Measurements from ENCODE around the gene UTF1.
"Not testable (repeated sequence)": the region's sequence is repeated elsewhere in the genome, so short reads cannot be mapped to it uniquely, and the experiment has no call there.

The UTF1 gene

DNA sequence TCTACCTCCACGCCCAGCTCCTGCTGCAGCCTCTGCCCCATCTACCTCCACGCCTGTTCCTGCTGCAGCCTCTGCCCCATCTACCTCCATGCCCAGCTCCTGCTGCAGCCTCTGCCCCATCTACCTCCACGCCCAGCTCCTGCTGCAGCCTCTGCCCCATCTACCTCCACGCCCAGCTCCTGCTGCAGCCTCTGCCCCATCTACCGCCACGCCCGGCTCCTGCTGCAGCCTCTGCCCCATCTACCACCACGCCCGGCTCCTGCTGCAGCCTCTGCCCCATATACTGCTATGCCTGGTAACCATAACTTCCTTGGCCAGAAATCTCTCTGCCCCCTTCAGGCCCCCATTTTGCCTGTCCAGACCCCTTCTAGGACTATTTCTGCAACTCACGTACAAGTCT is 35.0 kb downstream of the UTF1 start:
- not testable (repeated sequence) for DNase-seq (ENCODE audit: low read depth in 3 of 3)

DNA sequence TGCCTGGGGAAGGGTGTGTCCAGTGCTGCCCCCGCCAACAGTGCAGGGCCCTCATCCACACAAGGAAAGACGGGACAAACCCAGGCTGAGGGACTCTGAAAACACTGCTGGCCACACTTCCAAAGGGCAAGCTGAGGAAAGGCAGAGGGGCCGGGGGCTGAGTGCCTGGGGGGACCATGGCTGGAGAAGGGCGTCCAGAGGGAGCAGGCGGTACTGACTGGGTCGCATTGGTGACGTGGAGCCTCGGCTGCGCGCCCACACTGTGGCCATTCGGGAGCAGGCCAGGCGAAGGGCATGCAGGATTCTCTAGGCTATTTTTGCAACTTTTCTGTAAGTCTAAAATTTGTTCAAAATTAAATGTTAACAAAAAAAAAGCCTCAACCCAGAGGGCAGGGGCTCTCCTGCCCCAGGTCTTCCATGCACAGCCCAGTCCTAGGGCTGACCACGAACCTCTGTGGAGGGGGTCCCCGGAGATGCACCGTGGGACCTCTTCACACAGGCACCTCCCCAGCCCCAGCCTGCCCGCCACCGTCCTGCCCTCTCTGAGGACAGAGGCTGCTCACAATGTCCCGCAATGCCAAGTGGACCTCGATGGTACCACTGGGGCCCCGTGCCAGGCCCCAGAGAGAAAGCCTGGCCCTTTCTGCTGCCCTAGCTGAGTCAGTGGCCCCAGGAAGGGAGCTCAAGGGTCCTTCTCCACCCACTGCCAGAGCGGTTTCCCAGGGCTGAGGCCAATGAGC is 36.2 kb downstream of the UTF1 start:
- no peak for DNase-seq (ENCODE audit: low read depth in 3 of 3)

DNA sequence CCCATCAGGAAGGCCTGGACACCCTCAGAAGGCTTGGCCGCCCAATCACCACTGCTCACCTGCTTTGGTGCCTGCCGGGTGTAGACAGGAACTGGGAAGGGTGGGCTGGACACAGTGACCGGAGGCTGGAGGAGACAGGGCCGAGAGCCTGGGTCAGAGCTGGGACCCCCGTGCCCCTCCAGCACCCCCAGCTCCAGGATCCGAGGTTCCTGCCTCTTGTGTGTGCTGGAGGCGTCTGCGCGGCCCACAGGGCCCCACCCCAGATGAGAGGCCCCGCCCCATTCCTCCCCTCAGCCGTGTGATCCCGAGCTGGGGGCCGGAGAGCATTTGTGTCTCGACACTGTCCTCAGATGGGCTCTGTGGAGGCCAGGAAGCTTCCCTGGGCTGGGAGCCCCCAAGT is 37.3 kb downstream of the UTF1 start:
- DNase-seq (ENCODE audit: low read depth in 3 of 3) = no peak

DNA sequence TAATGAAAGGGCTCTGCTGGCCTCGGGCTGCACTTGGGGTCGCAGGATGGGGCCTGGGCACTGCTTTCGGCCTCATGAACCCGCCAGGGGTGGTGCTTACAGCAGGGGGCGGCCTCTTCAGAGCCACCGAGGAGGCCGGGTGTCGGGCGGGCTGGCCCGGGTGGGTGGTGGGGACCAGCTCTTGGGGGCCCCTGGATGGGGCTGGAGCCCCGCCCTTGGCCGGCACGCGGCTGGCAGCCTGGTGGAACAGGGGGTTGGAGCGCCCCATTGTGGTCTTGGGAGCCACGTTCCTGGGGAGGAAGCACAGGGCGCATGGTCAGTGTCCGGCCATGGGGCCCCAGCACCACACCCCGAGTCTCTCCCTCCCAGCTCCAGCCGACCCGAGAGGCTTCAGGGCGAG is 37.8 kb downstream of the UTF1 start:
- no peak for DNase-seq (ENCODE audit: low read depth in 3 of 3)

DNA sequence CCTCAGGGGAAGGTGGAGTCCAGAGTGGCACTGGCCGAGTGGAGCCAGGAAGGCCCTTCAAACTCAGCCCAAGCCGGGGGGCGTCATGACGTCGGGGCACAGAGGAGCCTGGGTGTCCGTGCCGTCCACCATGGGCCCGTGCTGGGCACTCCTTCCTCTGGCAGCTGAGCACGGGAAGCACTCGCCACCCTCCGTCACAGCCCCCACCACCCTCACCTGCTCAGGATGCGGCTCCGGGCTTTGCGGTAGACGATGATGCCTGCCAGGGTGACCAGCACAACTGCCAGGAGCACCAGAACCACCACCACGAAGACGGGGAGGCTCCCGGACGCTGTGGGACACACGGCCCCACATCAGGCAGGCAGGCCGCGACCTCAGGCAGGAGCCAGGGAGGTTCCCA is 38.5 kb downstream of the UTF1 start:
- no peak for DNase-seq (ENCODE audit: low read depth in 3 of 3)

DNA sequence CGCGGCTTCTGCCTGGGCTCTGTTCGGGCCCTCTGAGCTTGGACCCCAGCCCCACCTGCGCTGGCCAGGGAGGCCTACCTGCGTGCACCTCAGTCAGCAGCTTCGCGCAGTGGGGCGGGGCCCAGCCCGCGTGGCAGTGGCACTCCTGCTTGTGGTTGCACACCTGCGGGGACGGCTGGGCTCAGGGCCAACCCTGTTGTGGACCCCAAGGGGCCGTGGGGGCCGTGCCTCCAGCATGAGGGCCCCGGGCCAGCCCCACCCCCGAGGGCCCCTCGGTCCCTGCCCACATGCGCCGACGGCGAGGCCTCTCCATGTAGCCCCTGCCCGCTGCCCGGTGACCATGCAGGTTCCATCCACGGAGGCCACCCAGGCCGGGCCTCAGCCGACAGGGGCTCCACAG is 39.4 kb downstream of the UTF1 start:
- no peak for DNase-seq (ENCODE audit: low read depth in 3 of 3)

DNA sequence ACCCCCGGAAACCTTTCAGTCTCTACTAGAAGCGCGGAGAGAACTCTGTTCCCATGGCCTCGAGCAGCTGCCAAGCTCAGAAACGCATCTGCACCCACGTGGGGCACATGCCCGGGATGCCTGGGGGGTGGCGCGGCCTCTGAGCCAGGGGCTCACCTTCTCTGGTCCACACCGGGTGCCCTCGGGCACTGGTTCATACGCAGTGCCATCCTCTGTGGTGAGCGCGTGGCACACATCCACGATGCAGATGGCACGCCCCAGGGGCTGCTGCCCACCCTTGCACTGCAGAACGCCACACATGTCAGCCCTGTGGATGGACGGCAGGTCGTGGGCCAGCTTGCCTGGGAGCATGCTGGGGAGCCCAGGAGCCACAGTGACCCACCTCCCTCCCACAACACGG is 40.2 kb downstream of the UTF1 start:
- DNase-seq (ENCODE audit: low read depth in 3 of 3) = no peak

DNA sequence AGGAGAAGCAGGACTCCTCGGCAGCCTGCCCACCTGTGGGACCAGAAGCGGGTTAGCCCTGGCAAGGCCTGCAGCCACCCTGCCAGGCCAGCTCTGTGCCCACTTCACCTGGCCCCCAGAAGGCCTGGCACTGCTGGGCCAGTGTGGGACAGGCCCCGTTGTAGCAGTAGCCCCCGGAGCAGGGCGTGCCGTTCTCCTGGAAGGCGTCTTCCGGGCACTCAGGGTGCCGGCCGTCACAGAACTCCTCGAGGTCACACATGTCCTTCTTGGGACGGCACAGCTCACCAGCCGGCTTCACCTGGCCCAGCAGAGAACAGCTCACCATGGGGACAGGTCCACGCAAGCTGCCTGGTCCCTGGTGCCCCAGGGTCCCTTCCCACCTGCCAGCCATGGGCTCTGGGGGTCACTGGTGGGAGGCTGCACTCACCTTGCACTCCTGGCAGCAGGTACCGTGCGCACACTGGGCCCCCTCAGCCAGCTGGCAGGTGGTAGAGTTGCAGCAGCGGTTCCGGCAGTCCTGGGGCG is 40.8 kb downstream of the UTF1 start:
- DNase-seq (ENCODE audit: low read depth in 3 of 3) = no peak

DNA sequence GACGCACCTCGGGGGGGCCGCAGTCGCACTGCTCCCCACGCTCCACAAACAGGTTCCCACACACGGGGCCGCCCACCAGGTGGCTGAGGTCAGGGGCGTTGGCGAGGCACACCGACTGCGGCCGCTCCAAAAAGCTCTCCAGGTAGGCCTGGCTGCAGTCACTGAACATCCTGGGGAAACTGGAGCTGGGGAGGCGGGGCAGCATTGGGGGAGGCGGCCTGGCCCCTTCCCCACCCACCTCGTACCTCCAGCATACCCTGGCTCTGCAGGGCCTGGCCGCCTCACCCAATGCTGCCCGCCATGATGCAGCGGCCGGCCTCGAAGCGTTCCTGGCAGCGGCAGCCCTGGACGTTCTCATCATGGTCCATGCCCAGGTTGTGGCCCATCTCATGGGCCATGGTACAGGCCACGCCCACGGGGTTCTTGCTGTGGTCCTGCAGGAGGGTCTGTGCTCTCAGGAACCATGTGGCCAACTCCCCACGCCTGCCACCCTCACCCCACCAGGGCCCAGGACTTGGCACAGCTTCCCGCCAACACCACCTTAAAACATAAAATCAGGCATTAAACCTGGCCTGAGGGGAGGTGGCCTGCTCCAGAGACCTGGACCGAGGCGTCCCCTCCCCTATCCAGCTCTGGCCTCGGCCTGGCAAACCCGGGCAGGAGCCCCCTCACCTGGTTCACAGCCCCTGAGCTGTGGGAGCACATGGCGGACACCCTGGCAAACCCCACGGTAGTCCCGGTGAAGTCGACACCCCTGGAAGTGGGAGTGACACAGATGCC is 41.7 kb downstream of the UTF1 start:
- no peak for DNase-seq (ENCODE audit: low read depth in 3 of 3)

DNA sequence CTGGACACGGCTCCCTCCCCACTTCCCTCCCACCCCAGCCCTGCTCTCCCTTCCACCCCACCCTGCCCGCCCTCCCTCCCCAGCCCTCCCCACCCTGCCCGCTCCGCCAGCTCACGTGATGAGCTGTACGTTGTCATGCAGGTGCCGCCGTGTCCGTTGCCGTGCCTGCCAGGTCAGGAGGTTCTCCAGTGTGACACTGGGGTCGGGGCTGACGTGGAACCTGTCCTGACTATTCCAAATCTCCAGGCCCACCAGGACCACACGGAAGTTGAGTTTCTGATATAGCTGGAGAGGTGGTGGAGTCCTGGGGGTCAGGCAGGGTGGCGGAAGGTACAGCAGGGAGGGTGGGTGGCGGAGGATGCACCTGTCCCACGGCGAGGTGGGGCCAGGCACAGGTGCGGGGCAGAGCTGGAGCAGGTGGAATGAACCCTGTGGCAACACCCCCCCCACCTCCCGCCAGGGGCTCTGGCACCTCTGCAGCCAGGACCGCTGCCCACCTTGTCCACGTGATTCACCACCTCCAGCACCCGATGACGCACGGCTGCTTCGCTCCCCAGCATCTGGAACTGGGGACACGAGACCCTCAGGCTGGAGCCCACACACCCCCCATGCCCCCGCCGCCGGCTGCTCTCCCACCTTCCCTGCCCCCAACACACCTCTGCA is 42.4 kb downstream of the UTF1 start:
- DNase-seq (ENCODE audit: low read depth in 3 of 3) = no peak

DNA sequence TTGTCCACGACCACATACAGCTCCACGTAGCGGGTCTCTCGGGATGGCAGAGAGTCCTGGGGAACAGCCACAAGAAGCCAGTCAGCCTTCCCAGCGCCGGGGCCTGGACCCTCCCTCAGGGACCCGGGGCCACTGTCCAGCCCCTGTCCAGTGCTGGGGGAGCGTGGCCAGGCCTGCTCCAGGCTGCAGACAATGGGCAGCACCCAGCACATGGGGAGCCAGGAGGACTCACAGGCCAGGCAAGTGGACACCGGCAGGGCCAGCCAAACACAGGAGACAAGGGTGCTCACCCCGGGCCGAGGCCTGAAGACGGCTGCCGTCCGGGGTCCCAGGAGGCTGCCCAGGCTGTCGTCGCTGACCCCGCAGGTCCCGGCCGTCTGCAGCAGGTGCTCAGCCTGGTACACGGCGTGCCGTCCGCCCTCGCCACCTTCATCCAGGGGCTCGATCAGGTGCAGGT is 43.0 kb downstream of the UTF1 start:
- DNase-seq (ENCODE audit: low read depth in 3 of 3) = no peak

DNA sequence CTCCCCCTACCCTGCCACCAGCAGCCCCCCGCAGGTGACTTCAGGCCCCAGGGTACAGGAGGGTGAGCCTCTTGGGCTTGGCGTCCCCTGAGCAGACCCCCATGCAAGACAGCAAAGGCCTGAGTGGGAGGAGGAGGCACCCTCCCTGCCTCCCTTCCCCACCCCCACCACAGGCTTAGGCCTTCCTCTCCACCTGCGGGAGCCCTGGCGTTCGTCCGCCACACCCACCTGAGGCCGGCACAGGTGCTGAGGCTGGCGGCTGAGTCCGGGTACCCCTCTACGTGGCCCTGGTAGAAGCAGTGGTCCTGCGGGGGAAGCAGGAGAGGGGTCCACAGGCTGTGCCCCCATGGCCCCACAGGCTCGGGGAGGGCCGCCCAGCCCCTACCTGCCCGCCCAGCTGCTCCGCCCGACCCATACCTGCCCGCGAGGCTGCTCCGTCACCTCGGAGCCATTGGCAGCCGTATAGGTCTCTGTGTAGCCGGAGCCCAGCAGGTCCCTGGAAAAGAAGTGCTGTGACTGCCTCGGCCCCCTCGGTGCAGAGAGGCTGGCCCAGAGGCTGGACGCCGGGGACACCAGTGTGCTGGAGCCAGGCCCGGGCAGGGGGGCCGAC is 43.6 kb downstream of the UTF1 start:
- DNase-seq (ENCODE audit: low read depth in 3 of 3) = no peak

DNA sequence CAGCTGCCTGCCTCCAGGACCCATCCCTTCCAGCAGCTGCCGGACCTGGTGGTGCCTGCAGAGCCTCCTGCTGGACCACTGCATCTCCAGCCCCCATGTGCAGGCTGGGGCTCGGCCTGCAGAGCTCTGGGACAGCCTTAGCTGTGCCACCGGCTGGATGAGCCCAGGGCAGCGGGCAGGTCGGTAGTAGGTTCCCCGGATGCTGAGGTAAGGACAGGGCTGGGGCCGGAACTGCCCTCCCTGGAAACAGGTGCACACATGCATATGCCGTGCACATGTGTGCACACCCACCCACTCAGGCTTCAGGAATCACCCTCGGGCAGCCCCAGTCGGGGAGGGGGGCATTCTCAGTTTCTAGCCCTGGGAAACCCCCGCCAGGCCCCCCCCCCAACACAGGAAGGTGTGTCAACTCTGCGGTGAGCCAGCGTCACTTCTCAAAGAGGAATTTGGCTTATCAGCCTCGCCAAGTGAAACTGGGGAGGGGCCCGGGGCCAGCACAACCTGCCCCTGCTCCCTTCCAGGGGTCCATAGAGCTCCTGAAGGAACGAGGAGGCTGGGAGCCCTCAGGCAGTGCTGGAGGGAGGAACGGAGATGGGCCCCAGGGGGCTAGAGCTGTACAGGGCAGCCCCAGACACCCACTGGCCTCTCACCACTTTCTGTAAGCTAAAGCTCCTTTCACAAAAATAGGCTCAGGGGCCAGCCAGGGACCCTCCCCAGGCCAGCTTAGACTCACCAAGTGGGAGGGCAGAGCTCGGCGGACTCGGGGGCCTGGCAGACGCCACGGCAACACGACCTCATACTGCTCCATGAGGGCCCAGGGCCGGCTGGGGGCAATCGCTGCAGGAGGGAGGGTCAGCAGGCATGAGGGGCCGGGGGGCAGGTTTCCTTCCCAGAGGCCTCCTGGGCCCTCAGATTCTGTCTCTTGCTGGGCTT is 45.0 kb downstream of the UTF1 start:
- peak; percentile 66 to 78 (median 75) for DNase-seq (ENCODE audit: low read depth in 3 of 3)

DNA sequence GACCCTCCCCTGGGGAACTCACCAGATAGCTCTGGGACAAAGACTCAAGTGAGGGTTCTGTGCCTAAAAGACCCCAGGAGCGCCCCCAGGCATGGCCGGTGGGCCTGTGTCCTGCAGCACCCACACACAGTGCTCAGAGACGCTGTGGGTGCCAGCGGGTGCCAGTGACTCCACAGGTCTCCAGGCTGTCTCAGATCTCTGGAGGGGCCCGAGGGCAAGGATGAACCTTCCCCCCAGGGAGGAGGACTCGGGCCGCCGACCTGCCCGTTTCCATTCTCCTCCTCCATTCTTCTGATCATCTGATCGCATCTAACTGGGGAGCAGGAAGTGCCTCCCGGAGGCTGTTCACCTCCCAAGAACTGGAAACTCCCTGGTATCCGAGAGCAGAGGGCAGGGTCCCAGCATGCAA is 45.7 kb downstream of the UTF1 start:
- DNase-seq (ENCODE audit: low read depth in 3 of 3) = peak in 1 of 3 donors; percentile 27

DNA sequence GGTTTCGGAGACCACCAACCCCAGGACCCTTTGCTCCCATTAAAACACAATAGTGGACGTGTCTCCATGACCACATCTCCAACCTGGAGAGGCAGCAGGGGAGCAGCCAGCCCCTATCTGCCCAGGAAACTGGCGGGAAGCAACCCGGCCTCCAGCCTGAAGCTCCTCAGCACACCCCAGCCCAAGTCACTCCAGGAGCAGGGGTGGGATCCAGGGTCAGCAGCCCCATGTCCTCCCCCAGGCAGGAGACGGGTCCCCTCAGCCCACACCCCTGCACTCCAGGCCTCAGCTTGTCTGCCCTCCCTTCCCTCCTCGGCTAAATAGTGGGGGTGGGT is 46.0 kb downstream of the UTF1 start:
- DNase-seq (ENCODE audit: low read depth in 3 of 3) = peak in 1 of 3 donors; percentile 17

DNA sequence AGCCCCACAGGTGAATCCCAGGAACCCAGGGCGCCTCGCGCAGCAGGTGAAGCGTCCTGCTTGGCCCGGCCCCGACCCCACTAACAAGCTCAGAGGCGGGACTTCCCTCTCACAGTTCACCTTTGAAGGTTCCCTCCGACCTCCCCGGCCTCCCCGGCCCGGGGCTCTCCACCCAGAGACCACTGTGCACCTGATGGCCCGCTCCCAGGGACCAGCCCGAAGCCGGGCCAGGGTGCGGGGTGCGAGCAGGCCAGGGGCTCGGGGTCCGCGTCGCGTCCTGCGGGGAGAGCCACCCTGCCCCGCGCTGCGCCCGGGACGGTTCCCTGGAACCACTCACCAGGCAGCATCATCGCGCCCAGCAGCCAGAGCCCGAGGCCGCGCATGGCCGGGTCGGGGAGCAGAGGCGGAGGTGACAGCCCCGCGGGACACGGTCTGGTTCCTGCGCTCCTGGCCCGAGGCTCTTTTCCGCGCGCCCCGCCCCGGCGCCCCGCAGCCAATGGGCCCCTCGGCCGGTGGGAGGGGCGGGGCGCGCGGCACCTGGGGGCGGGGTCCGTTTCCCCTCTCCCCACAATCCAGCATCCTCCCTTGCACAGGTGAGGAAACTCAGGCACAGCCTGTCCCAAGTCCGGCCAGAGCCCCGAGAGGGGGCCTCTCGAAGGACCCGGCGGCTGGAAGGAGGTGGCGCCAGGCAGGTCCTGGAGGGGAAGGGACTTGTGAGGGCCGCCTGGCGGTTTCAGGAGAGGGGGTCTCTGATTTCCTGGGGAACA is 46.6 kb downstream of the UTF1 start, which contains the start of gene ADAM8:
Gene ADAM8 (minus strand): TSS at position 434 of the 767 bp plus-strand sequence. CDS start 51 bp downstream, at position 383.
- peak; percentile 46 to 74 (median 47) for DNase-seq (ENCODE audit: low read depth in 3 of 3)

DNA sequence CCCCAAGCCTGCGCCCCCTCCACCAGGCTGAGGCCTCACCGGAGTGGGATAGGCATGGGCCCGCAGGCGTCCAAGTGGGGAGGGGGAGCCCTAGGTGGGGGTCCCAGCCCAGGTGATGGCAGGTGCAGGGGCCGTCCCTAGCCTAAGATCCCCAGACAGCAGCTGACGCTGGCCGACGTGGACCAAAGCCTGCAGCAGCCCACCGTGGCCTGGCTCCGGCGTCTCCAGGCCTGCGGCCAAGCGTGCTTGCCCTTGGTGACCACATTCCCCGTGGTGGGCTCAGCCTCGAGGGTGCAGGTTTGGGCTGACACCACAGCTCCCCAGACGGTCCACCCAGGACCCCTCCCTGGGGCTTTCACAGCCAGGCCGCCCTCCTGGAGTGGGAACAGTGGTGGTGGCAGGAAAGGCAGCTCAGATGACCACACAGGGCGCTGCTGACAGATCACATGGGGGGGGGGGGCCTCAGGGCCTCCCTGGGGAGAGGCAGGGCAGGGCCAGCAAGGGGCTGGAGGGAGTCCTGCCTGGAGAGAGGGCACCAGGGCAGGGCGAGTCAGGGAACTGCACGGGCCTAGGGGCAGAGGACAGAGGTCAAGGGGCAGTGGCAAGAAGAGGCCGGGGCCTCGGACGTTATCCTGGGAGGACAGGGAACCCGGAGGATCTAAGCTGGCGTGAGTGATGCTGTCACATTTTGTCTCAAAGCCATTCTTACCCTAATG is 47.4 kb downstream of the UTF1 start:
- no peak for DNase-seq (ENCODE audit: low read depth in 3 of 3)

DNA sequence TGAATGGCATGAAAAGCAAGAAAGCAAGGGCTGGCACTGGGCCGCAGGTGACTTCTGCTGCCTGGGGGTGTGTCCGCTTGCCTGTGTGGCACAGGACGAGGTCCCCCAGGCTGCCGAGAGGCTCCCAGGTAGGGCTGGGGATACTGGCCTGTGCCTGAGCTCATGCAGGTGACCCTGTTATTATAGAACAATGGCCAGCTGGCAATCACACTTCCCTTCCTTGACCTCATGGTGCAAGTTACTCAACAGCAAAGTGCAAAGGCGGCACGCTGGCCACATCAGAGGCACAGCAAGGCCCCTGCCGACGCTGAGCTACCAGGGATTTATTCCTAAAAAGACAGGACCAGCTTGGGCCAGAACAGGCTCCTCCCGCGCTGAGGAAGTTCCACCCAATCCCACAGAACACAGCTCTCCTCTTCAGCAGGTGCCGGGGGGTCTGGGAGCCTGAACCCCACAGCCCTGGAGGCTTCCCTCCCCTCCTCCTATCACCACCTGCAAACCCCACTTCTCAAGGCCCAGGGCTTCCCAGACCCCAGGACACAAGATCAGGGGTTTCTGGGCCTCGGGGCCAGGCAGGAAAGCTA is 48.1 kb downstream of the UTF1 start:
- DNase-seq (ENCODE audit: low read depth in 3 of 3) = no peak
